ENCODE data around the gene TNFAIP8.

- no peak for TF ChIP-seq CTCF (IDR thresholded peaks at IDR 0.05)
- no peak for TF ChIP-seq RXRA (IDR thresholded peaks at IDR 0.05; ENCODE audit: borderline replicate concordance, low read depth)
- no peak for TF ChIP-seq EP300 (IDR thresholded peaks at IDR 0.05; ENCODE audit: borderline replicate concordance in 1 of 2, low read depth in 1 of 2, low read length in 1 of 2)
- no peak for TF ChIP-seq POLR2AphosphoS5 (IDR thresholded peaks at IDR 0.05; ENCODE audit: low read depth, low read length)
- no peak for TF ChIP-seq FOXJ3 (CRISPR knock-in tag; IDR thresholded peaks at IDR 0.05)
- TF ChIP-seq SMC3 (IDR thresholded peaks at IDR 0.05; ENCODE audit: low read depth, low read length) = no peak
- TF ChIP-seq GABPA (IDR thresholded peaks at IDR 0.05; ENCODE audit: low read depth) = no peak
- no peak for TF ChIP-seq PBX3 (IDR thresholded peaks at IDR 0.05)
- no peak for TF ChIP-seq FOXM1 (IDR thresholded peaks at IDR 0.05; ENCODE audit: low read depth)
Measured at GRCh38 chr5:119386596-119387344, 31.0 kb downstream of the TNFAIP8 start.

Data from SK-N-SH (cell line).